GM18511 (cell line): ENCODE data around the gene TTLL8.

Experiments
- ATAC-seq: cut with Tn5 transposase; IDR thresholded peaks from one replicate; pipeline ENCODE4 v1.9.1; 2021; ENCODE audit warnings: mild to moderate bottlenecking, moderate library complexity; ENCODE audit not compliant: unreplicated experiment

The TTLL8 gene

DNA sequence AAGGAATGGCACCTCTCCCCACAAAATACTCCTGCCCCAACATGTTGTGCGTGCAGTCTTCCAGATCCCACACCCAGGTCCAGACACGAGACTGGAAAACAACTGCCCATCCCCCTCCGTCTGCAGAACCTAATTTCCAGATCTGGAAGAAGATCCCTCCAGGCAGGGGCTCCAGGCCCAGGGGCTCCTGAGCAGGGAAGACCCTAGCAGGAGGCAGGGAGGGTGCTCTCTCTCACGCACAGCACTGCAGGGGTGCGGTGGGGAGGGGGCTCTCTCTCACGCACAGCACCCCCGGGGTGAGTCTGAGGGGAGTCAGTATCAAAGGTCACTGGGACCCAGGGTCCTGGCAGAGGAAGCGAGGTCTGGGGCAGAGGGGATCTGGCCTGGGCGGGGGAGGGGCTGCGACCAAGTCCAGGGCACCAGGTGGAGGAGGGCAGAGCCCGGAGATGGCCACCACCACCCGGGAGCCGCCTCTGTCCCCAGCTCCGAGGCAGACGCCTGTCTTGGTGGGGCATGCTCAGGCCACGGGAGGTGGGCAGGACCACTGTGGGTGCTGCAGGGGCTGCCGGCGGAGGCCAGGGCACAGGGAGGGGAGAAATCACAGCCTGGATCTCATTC is 25.5 kb upstream of the TTLL8 start:
- ATAC-seq, result no peak

DNA sequence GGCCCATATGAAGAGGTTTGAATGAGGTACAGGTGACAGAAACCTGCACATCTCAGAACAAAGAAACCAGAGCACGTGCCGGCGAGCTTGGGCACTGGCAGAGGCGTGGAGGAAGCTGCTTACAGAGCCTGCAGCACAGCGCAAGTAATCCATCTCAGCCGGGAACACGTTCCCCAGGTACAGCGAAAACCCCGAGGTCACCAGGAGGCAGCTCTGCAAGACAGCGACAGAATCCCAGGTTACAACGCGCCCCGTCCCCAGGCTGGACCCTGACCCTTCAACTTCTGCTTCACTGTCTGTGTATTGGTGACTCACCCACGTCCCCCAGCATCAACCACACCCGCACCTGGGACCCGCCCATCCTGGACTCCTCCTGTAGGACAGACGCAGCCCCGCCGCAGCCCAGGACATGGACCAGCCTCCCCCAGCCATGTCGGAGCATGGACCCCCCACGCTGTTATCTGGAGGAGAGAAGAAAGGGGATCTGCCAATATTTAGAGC is 24.9 kb upstream of the TTLL8 start:
- ATAC-seq, result no peak

DNA sequence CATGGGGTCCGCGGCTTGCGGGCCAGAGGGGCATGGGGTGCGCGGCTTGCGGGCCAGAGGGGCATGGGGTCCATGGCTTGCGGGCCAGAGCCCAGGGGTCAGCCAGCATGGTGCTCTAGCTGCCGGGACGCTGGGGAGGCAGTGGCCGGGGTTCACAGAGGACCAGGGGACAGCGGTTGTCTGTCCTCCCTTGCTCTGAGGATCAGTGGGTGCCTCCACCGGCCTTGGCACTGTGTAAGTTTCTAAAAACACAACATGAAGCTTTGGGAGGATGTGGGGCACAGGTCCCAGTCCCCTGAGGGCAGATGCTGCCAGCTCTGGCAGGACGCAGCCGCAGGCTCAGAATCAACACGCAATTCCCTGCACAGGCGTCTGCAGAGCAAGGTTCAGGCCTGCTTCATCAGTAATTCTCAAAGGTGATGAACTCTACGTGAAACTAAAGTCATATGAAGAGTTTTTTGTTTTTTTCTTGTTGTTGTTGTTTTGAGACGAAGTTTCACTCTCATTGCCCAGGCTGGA is 24.2 kb upstream of the TTLL8 start:
- no peak for ATAC-seq

DNA sequence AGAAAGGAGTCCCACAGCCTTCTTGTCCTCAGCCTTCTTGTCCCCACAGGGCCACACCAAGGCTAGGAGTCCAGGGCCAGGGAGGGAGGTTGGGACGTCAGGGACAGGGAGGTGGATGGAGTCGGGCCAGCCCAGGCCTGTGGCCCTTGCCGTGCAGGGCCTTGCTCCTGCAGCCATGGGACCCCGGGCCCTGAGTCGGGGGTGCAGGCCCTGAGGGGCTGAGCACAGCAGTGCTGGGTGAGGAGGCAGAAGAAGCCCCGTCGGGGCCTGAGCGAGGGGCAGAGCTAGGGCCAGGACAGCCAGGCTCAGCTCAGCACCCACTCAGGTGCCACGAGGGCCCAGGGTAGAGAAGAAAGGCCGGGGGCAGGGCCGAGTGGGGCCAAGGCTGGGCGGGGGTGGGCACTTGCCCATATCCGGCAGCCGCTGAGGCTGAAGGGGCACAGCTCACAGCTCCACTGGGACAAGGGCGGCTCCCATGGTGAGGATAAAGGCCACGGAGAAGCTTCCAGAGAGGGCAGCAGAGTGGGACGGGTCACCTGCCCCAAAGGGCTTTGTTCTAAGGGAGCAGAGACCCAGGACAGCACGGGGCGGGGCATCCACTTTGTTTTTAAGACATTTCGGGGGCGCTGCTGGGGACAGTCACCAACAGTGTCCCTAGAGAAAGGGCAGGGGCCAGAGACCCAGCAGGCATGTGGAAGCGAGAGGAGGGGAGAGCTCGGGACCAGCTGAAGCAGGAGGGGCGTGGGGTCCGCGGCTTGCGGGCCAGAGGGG is 23.5 kb upstream of the TTLL8 start:
- no peak for ATAC-seq

DNA sequence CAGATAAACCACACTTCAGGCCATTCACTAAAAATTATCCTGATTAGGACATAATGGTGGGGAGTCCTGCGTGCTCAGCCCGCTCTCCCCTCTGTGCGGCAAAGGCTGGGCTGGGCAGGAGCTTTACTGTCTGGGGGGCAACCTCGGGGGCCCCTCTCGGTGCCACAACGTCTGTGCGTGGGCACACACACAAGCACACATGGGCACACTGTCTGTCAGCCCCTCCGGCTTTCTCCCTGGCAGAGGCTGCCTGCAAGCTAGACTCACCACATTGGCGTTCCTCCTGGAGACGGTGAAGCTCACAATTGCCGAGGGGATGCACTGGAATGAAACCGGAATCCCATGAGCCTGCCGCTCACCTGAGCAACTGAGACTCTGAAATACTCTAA is 22.0 kb upstream of the TTLL8 start:
- ATAC-seq, result no peak

DNA sequence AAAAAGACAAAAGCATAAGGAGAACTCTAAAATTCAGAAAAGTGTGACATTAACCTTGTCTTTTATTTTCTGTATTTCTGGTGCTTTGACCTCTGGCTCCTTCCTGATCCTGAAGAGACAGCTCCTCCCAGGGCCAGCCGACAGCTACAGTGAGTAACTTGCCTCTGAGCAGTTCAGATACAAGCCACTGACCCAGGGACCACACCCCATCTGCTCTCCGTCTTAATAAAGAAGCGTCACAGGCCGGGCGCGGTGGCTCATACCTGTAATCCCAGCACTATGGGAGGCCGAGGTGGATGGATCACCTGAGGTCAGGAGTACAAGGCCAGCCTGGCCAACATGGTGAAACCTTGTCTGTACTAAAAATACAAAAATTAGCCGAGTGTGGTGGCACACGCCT is 20.7 kb upstream of the TTLL8 start:
- no peak for ATAC-seq

DNA sequence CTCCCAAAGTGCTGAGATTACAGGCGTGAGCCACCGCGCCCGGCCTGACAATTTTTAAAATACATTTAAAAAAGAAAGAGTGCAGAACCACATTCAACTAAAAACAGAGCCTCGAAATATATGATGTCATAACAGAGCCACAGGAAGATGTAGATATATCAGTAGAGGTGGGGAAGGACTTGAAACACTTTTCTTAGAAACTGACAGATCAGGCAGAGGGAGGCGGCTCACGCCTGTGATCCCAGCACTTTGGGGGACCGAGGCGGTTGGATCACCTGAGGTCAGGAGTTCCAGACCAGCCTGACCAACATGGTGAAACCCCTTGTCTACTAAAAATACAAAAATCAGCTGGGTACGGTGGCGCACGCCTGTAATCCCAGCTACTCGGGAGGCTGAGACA is 20.1 kb upstream of the TTLL8 start:
- no peak for ATAC-seq

DNA sequence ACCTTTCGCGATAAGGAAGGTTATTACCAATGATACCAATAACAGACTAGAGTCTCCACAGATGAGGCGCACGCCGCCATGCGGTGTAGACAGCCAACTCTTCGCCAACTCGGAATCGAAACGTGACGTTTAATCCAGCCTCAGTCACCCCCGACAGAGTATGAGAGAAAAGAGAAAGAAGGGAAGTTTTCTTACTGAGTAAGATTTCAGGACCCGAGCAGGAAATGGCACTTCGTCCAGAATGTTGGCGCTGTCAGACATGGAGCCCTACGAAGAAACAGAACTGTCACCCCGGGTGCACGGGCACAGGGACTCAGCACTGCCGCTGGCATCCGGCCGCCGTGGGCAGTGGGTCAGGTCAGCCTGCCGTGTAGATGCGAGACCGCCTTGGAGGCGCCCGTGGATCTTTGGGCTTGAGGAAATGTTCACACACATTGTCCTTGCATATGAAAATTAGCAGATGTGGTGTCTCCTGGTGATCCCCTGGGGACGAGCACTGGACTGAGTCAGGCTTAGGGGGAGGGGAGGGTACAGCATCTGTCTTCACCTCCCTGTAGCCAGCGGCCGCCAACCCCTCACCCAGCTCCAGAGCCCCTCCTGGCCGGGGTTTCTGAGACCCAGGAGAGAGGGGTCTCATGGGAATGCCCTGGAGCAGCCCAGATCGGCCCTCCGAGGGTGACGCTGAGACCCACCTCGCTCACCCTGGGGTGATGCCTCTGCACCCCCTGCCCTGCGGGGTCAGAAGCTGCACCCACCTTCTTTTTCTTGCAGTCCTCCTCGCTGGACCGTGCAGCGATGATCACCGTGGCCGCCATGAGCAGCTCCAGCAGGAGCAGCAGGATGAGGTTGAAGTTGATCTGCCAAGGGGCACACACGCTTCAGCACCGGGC is 18.8 kb upstream of the TTLL8 start:
- ATAC-seq, result no peak

DNA sequence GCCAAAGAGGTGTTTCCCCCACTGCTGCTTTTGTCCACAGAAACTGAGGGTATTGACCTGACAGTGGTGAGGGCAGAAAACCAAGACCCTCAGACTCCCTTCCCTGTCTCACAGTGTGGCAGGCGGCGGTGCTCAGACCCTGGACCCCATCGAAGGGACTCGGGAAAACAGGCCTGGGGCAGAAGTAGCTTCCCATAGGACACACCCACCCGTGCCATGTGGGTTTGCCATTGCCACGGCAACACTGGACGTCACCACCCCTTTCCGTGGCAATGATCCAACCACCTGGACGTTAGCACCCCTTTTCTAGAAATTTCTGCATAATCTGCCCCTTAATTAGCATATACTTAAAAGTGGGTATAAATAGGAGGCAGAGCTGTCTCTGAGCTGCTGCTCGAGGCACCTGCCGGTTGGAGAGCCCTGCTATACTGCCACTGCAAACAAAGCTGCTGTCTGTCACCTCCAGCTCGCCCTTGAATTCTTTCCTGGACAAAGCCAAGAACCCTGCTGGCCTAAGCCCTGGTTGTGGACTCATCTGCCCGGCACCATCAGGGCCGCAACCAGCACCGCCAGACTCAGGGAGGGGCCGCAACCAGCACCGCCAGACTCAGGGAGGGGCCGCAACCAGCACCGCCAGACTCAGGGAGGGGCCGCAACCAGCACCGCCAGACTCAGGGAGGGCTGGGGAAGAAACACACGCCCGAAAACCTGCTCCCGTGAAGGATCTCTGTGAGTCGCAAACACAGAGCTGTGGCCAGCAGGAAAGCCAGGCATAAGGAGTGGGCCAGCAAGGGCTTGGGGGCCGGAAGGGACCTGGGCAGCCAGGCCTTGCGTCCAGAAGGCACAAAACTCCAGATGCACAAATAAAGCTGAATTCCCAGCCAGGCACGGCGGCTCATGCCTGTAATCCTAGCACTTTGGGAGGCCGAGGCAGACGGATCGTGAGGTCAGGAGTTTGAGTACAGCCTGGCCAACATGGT is 16.7 kb upstream of the TTLL8 start:
- ATAC-seq, result no peak

DNA sequence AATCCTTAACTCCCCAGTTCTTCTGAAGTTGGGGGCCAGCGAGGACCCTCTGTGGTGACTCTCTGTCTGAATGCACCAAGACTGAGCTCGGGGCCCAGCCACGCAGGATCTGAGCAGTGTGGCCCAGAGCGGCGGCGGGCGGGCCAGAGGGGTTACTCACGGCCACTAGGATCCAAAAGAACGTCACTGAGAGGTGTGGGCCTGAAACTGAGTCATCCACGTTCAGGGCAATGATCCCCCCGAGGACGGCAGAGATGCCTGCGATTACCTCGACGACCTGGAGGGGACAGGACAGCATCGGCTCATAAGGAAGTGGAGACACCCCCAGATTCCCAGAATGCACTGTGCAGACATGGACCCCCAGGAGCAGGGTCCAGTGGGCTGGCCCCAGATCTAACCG is 16.0 kb upstream of the TTLL8 start:
- ATAC-seq, result no peak

DNA sequence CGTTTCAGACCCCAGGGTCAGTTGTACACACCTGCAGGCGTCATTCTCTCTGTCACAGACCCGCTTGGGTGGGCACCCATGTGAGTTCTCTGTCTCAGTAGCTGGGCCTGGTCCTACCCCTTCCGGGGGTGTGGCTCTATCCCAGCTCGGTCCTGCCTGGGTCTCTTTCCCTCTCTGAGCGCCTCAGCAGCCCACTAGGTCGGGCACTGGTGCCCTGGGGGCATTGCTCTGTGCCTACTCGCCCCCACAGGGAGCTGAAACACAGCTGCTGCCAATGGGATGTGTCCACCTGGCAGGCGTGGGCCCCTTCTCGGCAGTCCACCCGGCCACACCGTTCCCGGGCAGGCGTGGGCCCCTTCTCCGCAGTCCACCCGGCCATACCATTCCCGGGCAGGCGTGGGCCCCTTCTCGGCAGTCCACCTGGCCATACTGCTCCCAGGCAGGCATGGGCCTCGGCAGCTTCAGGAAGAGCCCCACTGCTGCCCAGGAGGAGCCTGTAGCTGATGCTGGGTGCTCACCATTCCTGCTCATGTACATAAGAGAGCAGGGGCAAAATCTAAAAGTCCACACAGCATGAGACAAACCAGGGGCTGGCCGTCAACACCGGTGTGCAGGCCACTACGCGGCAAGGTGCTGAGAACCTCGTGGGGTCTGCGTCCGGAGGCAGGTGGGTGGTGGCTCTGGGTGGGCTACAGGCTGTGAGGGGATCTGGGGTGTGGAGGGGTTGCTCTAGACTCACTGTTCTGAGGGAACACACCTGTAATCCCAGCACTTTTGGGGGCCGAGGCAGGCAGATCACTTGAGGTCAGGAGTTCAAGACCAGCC is 14.8 kb upstream of the TTLL8 start:
- no peak for ATAC-seq

DNA sequence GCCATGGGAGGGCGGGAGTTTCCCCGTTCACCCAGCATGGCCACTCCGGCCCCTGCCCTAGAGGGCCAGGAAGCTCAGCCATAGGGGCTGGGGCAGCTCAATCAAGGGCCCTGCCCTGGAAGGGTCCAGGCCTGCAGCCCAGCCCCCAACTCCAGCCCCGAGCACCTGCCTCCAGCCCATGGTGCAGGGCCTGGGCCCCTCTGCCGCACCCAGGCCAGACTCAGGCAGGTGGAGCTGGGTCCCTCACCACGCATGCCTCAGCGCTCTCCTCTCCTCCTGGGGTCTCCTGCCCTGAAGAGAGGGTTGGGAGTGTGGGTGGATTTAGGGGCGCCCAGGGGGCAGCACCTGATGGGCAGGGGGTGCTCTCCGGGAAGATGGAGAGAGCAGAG is 14.1 kb upstream of the TTLL8 start:
- no peak for ATAC-seq

DNA sequence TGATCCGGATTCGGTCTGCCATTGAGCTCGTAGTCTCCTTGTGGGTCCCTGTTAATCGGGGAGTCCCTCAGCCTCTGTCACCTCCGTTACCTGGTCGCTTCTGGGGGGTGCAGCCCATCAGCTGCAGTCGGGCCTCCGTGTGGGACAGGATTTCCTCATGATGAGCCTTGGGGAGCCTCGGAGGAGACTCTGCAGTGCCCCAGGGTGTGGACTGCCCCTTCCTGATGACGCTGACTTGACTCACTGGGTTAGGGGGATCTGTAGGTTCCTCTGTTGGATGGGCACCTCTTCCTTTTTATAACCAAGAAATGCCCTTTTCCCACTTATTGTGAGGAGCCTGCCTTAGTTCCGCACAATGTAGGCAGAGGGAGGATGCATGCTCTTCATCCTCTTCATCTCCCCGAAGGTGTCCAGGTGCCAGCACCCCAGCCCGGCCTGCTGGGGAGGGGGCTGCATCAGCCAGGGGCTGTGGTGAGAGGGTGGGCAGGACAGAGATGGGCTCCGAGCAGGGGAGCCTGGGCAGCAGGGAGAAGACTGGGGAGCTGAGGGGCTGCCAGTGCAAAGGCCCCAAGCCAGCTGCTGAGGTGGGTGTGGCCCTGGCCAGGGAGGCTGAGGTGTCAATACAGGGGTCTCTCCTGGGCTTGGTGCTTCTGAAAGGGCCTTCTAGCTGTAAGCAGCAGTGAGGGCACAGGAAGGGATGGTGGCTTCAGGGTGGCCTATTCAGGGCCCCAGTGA is 13.5 kb upstream of the TTLL8 start:
- ATAC-seq, result no peak

DNA sequence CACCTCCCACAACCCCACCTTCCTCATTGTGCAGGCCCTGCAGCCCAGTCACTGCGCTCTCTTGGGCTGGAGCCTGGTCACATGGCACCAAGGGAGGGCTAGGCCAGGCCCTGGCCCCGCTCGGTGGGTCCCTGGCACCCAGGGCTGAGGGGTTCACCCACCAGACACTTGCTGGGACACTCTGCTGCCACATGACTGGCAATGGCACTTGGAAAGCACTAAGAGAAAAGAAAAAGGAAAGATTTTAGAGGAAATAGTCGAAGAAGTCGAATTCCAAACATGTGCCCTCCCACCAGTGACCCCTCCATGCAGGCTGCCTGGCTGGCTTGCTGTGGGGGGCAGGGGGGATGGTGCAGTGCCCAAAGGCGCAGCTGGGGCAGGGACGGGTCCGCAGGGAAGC is 12.3 kb upstream of the TTLL8 start:
- no peak for ATAC-seq

DNA sequence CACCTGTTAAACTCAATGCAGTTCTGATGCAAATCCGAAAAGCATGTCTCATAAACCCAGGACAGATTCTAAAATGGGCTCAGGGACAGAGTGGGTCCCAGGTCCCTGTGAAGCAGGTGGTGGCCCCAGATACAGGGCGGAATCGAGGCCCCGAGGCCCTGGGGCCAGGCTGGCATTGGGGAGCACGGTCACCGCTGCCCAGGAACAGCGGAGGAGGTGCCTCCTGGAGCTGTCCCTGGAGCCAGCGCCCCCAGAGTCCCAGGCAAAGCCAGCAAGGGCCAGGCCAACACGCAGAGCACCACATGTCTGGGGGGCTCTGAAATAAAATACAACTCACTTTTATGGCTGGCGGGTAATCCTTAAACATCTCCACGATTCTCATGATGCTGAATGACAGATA is 10.0 kb upstream of the TTLL8 start:
- ATAC-seq, result no peak

DNA sequence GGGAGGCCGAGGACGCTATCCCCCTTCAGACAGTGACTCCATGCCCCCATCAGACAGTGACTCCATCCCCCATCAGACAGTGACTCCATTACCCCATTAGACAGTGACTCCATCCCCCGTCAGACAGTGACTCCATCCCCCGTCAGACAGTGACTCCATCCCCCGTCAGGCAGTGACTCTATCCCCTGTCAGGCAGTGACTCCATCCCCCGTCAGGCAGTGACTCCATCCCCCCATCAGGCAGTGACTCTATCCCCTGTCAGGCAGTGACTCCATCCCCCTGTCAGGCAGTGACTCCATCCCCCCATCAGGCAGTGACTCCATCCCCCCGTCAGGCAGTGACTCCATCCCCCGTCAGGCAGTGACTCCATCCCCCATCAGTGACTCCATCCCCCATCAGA is 9.1 kb upstream of the TTLL8 start:
- ATAC-seq, result no peak

DNA sequence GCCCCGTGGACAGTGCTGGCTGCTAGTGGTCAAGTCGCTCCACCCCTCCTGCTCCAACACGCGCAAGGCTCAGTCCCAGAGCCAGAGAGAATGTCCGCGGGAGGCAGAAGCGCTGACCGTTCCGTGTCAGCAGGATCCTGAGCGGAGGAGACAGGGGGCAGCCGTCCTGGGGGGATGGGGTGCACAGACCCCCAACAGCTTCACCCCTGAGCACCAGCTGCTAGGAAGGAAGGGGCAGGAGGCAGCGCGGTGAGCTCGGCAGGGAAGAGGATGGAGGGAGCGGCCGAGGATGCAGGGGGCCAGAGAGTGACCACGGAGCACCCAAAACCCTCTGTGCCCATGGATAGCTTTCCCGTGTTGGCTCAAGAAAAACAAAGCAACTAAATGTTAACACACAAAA is 6.4 kb upstream of the TTLL8 start:
- no peak for ATAC-seq

DNA sequence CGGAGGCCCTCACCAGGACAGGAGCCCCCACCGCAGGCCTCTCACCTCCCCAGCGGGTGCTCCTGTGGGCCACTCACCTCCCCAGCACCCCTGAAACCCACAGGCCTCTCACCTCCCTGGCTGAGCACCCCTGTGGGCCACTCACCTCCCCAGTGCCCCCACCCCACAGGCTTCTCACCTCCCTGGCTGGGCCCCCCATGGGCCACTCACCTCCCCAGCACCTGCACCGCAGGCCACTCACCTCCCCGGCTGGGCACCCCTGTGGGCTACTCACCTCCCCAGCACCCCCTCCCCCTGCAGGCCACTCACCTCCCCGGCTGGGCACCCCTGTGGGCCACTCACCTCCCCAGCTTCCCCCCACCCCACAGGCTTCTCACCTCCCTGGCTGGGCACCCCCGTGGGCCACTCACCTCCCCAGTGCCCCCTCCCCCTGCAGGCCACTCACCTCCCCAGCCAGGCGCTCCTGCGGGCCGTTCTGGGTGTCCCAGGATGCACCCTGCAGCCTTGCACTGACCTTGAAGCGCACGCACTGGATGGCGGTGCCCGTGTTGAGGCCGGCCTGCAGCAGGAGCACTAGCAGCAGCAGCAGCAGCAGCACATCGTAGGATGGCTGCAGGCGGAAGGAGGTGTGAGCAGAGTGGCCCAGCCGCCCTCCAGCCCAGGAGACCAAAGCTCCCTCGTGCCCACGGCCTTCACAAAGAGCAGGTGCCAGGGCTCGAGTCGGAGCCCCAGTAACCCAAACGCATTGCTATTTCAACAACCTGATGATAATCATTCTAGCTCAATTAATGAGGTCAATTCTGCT is 5.7 kb upstream of the TTLL8 start:
- no peak for ATAC-seq
